ENCODE data around the gene TNK1.

Gene TNK1

GRCh38 chr17:7413346-7413985 is 32.6 kb downstream of the TNK1 start:
- no peak for DNase-seq

- no peak for DNase-seq
Measured at GRCh38 chr17:7414837-7415236, 33.9 kb downstream of the TNK1 start.

- no peak for DNase-seq
Measured at GRCh38 chr17:7415784-7416183, 34.9 kb downstream of the TNK1 start.

GRCh38 chr17:7416323-7416722 is 35.4 kb downstream of the TNK1 start:
- DNase-seq, result no peak

- DNase-seq, result no peak
Measured at GRCh38 chr17:7417056-7417655, 36.3 kb downstream of the TNK1 start.

GRCh38 chr17:7418472-7419152 is 37.7 kb downstream of the TNK1 start:
- DNase-seq, result no peak

- no peak for DNase-seq
Measured at GRCh38 chr17:7419819-7420610, 39.1 kb downstream of the TNK1 start, which contains the start of gene SPEM1. Gene SPEM1 (plus strand): TSS chr17:7420324. CDS start chr17:7420385, 61 bp downstream.

GRCh38 chr17:7421186-7421585 is 40.3 kb downstream of the TNK1 start:
- no peak for DNase-seq

GRCh38 chr17:7423679-7424078 is 42.8 kb downstream of the TNK1 start:
- DNase-seq, result no peak

- no peak for DNase-seq
Measured at GRCh38 chr17:7425316-7425715, 44.4 kb downstream of the TNK1 start, which contains the start of gene SPEM2. Gene SPEM2 (plus strand): TSS chr17:7425616. CDS start chr17:7425689, 73 bp downstream.

GRCh38 chr17:7425756-7426155 is 44.9 kb downstream of the TNK1 start:
- no peak for DNase-seq

GRCh38 chr17:7426203-7426863 is 45.4 kb downstream of the TNK1 start:
- no peak for DNase-seq

- no peak for DNase-seq
Measured at GRCh38 chr17:7426896-7427489, 46.1 kb downstream of the TNK1 start.

- no peak for DNase-seq
Measured at GRCh38 chr17:7427549-7427948, 46.7 kb downstream of the TNK1 start.

GRCh38 chr17:7428557-7428956 is 47.7 kb downstream of the TNK1 start, which contains the start of gene SPEM3:
Gene SPEM3 (plus strand): TSS chr17:7428857. CDS start chr17:7428903, 46 bp downstream.
- no peak for DNase-seq

GRCh38 chr17:7429722-7430121 is 48.8 kb downstream of the TNK1 start:
- no peak for DNase-seq

- DNase-seq, result no peak
Measured at GRCh38 chr17:7431231-7431630, 50.3 kb downstream of the TNK1 start.

GRCh38 chr17:7432296-7432695 is 51.4 kb downstream of the TNK1 start:
- DNase-seq, result no peak

GRCh38 chr17:7435676-7436555 is 55.0 kb downstream of the TNK1 start:
- peak; percentile 31 to 57 for DNase-seq

GRCh38 chr17:7436556-7437368 is 55.9 kb downstream of the TNK1 start:
- DNase-seq, result peak; percentile 18 to 19
